ENCODE results near the gene FADS2.
A peak's percentile ranks its signal among the peaks of the same experiment; 100 is the strongest.

The FADS2 gene

GRCh38 chr11:61806785-61807184 lies 21.3 kb upstream of the FADS2 start:
- TF ChIP-seq SPI1 (IDR thresholded peaks at IDR 0.05; ENCODE audit: low read depth, low read length) = no peak
- TF ChIP-seq POLR2AphosphoS5 (IDR thresholded peaks at IDR 0.05; ENCODE audit: low read depth, low read length) = no peak
- TF ChIP-seq PAX5 (IDR thresholded peaks at IDR 0.05; ENCODE audit: insufficient read depth, low read length, severe bottlenecking) = no peak
- TF ChIP-seq POU2F2 (IDR thresholded peaks at IDR 0.05; ENCODE audit: low read depth, low read length) = no peak
- no peak for TF ChIP-seq POLR2A (IDR thresholded peaks at IDR 0.05; ENCODE audit: low read depth, low read length)
- TF ChIP-seq TAF1 (IDR thresholded peaks at IDR 0.05; ENCODE audit: low read depth, low read length) = no peak
- FAIRE-seq (no peak), DNase-seq (ENCODE audit: insufficient read length, low spot score) (no peak)

- no peak for FAIRE-seq
- no peak for DNase-seq (ENCODE audit: insufficient read length, low spot score)
Observed at GRCh38 chr11:61810671-61811175, 17.4 kb upstream of the FADS2 start.

GRCh38 chr11:61811831-61812230 lies 16.3 kb upstream of the FADS2 start:
- TF ChIP-seq POU2F2 (IDR thresholded peaks at IDR 0.05; ENCODE audit: low read depth, low read length) (no peak), SPI1 (IDR thresholded peaks at IDR 0.05; ENCODE audit: low read depth, low read length) (no peak), POLR2AphosphoS5 (IDR thresholded peaks at IDR 0.05; ENCODE audit: low read depth, low read length) (no peak), POLR2A (IDR thresholded peaks at IDR 0.05; ENCODE audit: low read depth, low read length) (no peak), TAF1 (IDR thresholded peaks at IDR 0.05; ENCODE audit: low read depth, low read length) (no peak), PAX5 (IDR thresholded peaks at IDR 0.05; ENCODE audit: insufficient read depth, low read length, severe bottlenecking) (no peak)
- FAIRE-seq = no peak

More at GRCh38 chr11:61810671-61811175, 17.4 kb upstream of the FADS2 start:
- TF ChIP-seq POLR2AphosphoS5 (IDR thresholded peaks at IDR 0.05; ENCODE audit: low read depth, low read length) (no peak), PAX5 (IDR thresholded peaks at IDR 0.05; ENCODE audit: insufficient read depth, low read length, severe bottlenecking) (no peak), TAF1 (IDR thresholded peaks at IDR 0.05; ENCODE audit: low read depth, low read length) (no peak), POU2F2 (IDR thresholded peaks at IDR 0.05; ENCODE audit: low read depth, low read length) (no peak), POLR2A (IDR thresholded peaks at IDR 0.05; ENCODE audit: low read depth, low read length) (no peak), SPI1 (IDR thresholded peaks at IDR 0.05; ENCODE audit: low read depth, low read length) (no peak)

GRCh38 chr11:61812736-61813411 lies 15.2 kb upstream of the FADS2 start:
- DNase-seq (ENCODE audit: insufficient read length, low spot score) = no peak
- no peak for FAIRE-seq
- TF ChIP-seq POLR2AphosphoS5 (IDR thresholded peaks at IDR 0.05; ENCODE audit: low read depth, low read length) (no peak), PAX5 (IDR thresholded peaks at IDR 0.05; ENCODE audit: insufficient read depth, low read length, severe bottlenecking) (no peak), POU2F2 (IDR thresholded peaks at IDR 0.05; ENCODE audit: low read depth, low read length) (no peak), TAF1 (IDR thresholded peaks at IDR 0.05; ENCODE audit: low read depth, low read length) (no peak), POLR2A (IDR thresholded peaks at IDR 0.05; ENCODE audit: low read depth, low read length) (no peak), SPI1 (IDR thresholded peaks at IDR 0.05; ENCODE audit: low read depth, low read length) (no peak)

More at GRCh38 chr11:61811831-61812230, 16.3 kb upstream of the FADS2 start:
- no peak for DNase-seq (ENCODE audit: insufficient read length, low spot score)

GRCh38 chr11:61814247-61814957 lies 13.7 kb upstream of the FADS2 start:
- no peak for DNase-seq (ENCODE audit: insufficient read length, low spot score)

GRCh38 chr11:61814958-61815789 lies 12.9 kb upstream of the FADS2 start:
- FAIRE-seq = peak; percentile 86
- DNase-seq (ENCODE audit: insufficient read length, low spot score) = peak; percentile 68
- TF ChIP-seq POLR2AphosphoS5 (IDR thresholded peaks at IDR 0.05; ENCODE audit: low read depth, low read length) (peak; percentile 21; the same call in 1 of the 2 replicates), SPI1 (IDR thresholded peaks at IDR 0.05; ENCODE audit: low read depth, low read length) (no peak)

More at GRCh38 chr11:61814247-61814957, 13.7 kb upstream of the FADS2 start:
- TF ChIP-seq PAX5 (IDR thresholded peaks at IDR 0.05; ENCODE audit: insufficient read depth, low read length, severe bottlenecking) (no peak), SPI1 (IDR thresholded peaks at IDR 0.05; ENCODE audit: low read depth, low read length) (no peak), POU2F2 (IDR thresholded peaks at IDR 0.05; ENCODE audit: low read depth, low read length) (no peak), TAF1 (IDR thresholded peaks at IDR 0.05; ENCODE audit: low read depth, low read length) (no peak; the same call in 1 of the 2 replicates), POLR2AphosphoS5 (IDR thresholded peaks at IDR 0.05; ENCODE audit: low read depth, low read length) (no peak), POLR2A (IDR thresholded peaks at IDR 0.05; ENCODE audit: low read depth, low read length) (no peak)
- no peak for FAIRE-seq

GRCh38 chr11:61815790-61816735 lies 12.0 kb upstream of the FADS2 start:
- TF ChIP-seq POLR2A (IDR thresholded peaks at IDR 0.05; ENCODE audit: low read depth, low read length) (no peak), SPI1 (IDR thresholded peaks at IDR 0.05; ENCODE audit: low read depth, low read length) (no peak), TAF1 (IDR thresholded peaks at IDR 0.05; ENCODE audit: low read depth, low read length) (no peak), PAX5 (IDR thresholded peaks at IDR 0.05; ENCODE audit: insufficient read depth, low read length, severe bottlenecking) (no peak), POLR2AphosphoS5 (IDR thresholded peaks at IDR 0.05; ENCODE audit: low read depth, low read length) (no peak), POU2F2 (IDR thresholded peaks at IDR 0.05; ENCODE audit: low read depth, low read length) (no peak)
- FAIRE-seq = no peak
- peak; percentile 61 for DNase-seq (ENCODE audit: insufficient read length, low spot score)
